HG03064 (cell line): ENCODE results near the gene TBCD.

Experiments used
- ATAC-seq: cut with Tn5 transposase; IDR thresholded peaks from one replicate; pipeline ENCODE4 v1.9.1; 2021; ENCODE audit warnings: low read depth; ENCODE audit not compliant: unreplicated experiment

TBCD gene

GRCh38 chr17:82911822-82912221, 160.0 kb downstream of the TBCD start:
- no peak for ATAC-seq

DNA sequence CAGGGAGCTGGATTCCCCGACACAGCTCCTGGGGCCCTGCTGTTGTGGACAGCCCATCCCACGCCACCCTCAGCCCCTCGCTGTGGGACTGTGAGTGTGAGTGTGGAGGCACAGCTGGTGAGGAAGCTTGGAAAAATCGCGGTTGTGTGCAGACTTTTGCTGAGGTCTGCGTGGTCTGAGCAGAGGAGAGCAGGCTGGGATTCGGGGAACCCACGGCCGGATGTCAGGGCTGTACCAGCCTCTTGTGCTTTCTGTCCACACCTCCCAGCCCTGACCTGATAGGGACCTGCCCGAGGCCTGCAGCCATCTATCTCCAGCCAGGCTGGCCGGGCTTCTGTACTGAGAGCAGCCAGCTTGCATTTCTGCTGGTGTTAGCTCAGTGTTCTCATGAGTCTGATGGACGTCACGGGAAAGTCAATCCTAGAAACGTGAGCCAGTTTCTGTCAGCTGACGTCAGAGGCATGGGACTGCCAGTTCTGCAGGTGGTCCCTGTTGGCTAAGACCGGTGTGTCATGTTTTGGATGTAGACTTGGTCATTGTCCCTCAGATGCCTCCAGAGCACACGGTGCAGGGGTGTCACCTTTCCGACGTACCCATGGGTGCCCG, 160.7 kb downstream of the TBCD start:
- ATAC-seq = no peak

DNA sequence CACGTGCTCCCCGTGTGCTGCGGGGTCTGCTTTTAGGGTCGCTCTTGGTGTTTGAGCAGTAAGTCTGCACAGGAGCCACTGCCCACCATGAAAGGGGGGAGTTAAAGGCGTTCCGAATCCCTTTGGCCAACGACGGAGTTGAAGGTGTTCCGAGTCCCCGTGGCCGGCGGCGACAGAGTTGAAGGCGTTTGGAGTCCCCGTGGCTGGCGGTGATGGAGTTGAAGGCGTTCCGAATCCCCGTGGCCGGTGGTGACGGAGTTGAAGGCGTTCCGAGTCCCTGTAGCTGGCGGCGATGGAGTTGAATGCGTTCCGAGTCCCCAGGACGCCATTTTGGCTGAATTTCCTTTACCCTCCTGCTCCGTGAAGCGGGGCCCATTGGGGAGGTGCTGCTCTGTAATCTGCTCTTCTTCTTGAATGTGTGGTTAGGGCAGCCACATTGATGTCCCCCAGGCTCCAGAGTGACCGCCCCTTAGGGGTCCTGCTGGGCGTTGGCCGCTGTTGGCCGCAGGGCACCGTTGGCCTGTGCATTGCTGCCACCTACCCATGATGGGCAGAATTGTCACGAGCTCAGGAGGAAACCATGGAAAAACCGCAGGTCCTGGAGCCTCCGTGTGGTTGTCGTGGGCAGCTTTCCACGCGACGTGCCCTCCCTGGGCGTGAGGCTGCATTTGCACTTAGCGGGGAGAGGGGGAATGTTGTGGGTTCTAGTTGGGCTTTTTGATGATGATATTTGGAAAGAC, 161.6 kb downstream of the TBCD start:
- no peak for ATAC-seq

- ATAC-seq = no peak
Measured at GRCh38 chr17:82914375-82914774, 162.5 kb downstream of the TBCD start.

DNA sequence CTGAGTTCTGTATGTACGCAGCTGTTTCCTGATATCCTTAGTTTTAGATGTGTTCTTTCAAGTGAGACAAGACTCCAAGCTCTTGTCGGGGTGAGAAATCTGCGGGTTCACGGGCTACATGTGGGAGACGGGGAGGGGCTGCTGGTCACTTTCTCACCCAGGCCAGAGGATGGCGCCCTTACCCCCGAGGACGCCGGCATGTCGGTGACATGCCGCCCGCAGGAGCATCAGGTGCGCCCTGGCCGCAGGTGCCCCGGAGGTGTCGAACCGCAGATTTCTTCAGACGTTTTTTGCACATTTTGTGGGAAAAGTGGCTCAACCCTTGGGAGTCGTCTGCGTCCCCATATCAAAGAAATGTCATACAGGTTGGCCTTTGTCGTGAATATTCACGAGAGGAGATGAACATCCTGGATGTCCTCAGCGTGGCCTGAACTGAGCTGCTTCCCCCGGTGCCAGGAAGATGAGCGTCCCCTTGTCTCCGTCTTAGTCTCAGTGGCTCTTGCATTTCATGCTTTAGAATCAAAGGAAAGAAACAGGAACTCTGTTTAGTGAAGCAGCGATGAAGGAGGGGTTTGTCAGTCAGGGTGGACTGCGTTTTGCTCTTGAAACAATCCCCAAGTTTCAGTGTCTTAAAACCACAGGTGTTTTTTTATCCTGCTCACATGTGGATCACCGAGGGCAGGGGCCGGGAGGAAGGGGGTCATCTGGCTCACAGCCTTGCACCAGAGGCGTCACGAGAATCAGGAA, 163.3 kb downstream of the TBCD start:
- ATAC-seq = no peak

GRCh38 chr17:82915757-82916027, 163.8 kb downstream of the TBCD start:
- no peak for ATAC-seq

DNA sequence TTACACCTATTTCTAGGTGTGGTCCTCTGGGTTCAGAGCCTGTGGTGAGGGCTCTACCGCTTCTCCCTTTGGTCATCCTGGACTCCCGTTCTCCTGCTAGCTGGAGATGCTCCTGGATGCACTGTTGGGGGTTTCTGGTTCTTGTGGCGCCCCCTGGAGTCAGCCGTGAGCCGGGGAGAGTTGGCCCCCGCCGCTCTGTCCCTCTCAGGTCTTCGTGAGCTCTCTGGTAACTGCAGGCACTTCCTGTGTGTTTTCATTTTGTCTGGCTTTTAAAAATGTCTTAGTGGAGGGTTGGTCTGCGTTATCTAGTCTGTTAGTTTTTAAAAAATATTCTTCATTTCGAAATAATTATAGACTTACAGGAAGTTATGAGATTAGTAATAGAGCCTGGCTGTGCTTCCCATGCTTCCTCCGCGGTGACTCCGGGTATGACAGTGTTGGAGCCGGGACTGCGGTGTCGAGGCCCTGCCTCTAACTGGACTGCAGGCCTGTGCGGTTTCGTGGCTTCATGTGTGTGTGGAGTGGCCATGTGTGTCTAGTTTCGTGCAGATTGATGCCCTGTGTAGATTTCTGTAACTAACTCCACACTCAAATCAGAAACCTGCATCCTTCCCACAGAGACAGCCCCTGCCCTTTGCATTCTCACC, 166.0 kb downstream of the TBCD start:
- ATAC-seq = no peak

GRCh38 chr17:82918508-82918907, 166.6 kb downstream of the TBCD start:
- no peak for ATAC-seq

DNA sequence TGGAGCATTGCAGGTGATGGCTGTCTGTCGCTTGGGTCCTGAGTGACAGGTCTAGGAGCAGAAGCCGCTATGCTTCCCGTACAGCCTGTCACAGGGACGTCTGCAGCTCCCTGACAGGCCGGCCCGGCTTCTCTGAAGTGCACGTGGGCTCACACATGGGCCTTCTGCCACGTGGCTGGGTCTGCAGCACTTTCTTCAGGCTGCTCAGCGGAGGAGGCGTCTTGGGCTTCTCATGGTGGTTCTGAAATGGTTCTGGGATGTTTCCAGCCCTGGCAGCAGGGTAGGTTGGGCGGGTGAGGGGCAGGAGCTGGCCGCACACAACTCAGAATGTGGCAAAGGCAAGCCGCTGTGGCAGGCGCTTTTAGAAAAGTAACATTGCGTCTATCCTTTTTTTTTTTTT, 168.3 kb downstream of the TBCD start:
- no peak for ATAC-seq

- ATAC-seq = no peak
Measured at GRCh38 chr17:82920715-82921114, 168.8 kb downstream of the TBCD start.

DNA sequence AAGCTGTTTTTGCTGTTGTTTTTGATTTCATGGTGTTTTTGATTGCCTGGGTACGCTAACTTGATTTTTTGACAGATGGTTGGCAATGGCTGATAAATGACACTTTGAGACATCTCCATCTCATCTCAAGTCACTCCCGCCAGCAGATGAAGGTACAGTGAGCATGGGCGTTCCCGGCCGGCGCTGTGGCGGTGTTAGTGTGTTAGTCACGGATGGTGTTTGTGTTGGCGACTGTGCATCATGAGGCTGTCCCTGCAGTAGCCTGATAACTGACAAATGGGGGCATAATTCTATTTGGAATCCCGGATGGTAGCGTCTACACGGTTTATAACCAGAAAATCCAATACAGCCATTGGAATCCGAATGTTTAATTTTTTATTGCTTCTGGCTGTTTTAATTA, 169.6 kb downstream of the TBCD start:
- no peak for ATAC-seq

DNA sequence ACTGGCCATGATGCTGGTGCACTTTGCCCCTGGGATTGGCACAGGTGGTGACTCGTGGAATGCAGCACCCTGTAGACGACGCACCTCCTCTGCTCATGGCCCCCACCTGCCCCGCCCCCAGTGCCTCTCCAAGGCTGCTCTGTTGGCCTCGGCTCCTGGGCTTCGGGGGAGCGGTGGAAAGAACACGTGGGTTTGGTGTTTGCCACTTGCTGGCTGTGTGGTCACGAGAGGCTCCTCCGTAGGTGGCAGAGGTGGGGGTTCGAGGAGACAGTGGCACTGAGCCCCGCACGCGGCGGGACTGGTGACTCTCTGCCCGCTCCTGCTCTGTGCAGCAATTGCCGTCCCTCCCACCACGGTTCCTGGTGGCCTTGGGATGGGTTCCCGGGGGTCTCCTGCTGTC, 170.8 kb downstream of the TBCD start:
- no peak for ATAC-seq

DNA sequence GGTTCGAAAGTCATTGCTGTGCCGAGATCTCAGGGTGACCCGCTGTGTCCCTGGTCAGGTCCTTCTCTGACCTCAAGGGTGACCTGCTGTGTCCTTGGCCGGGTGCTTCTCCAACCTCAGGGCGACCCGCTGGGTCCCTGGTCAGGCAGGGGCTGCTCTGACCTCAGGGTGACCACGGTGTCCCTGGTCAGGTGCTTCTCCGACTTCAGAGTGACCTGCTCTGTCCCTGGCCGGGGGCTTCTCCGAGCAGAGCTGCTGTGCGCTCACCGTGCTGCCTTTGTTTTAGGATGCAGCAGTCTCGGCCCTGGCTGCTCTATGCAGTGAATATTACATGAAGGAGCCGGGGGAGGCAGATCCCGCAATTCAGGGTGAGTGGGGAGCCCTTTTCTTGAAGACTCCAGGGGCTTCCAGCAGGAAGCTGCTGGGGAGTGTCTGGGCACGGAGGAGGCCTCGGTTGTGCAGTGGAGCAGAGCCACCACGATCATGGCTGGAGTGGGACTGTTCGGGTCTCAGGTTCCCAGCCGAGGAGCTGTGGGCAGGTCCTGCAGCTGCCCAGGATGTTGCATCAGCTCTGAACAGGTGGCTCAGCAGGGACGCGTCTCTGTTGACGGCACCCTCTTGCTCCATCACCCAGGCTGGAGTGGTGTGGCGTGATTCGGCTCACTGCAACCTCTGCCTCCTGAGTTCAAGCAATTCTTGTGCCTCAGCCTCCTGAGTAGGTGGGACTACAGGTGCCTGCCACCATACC, 171.7 kb downstream of the TBCD start:
- ATAC-seq = no peak

DNA sequence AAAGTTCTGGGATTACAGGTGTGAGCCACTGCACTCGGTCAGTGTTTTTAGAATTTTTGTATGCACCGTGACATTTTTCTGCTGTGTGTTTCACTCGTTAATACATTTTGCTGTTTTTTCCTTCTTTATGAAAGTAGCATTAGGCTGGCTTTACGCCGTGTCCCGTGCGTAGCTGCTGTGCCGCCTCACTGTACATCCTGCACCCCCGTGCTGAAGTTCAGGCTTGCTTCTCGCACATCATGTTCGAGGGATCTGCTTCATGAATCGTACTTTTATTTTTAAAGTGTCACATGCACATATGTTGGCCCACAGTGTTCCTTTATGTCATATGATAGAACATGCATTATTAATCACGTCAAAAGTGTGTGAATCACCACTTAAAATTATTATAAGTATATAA, 172.3 kb downstream of the TBCD start:
- ATAC-seq = no peak

GRCh38 chr17:82924812-82925211, 172.9 kb downstream of the TBCD start:
- no peak for ATAC-seq

- ATAC-seq = no peak
Measured at GRCh38 chr17:82925336-82925735, 173.5 kb downstream of the TBCD start.

DNA sequence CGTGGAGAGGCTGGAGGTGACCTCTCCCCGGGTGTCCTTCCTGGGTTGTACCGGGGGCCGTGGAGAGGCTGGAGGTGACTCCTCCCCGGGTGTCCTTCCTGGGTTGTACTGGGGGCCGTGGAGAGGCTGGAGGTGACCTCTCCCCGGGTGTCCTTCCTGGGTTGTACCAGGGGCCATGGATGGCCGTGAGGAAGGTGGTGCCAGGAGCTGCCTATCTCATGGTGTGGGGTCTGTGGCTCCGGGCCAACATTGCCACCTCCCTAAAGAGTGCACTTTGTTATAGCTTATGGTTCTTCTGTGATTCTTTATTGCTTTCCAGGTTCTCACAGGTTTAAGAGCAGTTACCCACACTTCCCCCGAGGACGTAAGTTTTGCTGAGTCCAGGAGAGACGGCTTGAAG, 174.2 kb downstream of the TBCD start:
- no peak for ATAC-seq

GRCh38 chr17:82926716-82927115, 174.9 kb downstream of the TBCD start:
- ATAC-seq = no peak

GRCh38 chr17:82927311-82927660, 175.4 kb downstream of the TBCD start:
- no peak for ATAC-seq

GRCh38 chr17:82927661-82928601, 176.1 kb downstream of the TBCD start:
- ATAC-seq = no peak
